ENCODE data around the gene RHEB.

Gene RHEB

DNA sequence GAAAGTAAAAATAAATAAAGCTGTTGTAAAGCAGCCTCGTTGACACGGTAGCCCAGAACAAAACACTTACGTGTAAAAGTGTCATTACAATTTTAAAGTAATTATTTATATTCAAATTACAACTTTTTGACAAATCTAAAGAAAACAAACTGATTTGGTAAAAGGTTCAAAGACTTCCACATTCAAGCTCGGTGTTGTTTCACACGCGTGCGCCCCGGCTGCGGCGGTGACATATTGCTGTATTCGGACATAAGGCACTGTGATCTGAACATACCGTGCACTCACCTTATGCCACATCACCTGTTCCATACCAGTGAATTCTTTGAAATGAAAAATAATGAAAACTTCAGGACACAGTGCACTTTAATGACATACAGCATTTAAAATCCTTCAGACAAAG is 36.9 kb upstream of the RHEB start:
- H3K4me3 ChIP-seq (ENCODE audit: low read depth, low read length): no peak overlapping the region
- TF ChIP-seq, protein P1, sequence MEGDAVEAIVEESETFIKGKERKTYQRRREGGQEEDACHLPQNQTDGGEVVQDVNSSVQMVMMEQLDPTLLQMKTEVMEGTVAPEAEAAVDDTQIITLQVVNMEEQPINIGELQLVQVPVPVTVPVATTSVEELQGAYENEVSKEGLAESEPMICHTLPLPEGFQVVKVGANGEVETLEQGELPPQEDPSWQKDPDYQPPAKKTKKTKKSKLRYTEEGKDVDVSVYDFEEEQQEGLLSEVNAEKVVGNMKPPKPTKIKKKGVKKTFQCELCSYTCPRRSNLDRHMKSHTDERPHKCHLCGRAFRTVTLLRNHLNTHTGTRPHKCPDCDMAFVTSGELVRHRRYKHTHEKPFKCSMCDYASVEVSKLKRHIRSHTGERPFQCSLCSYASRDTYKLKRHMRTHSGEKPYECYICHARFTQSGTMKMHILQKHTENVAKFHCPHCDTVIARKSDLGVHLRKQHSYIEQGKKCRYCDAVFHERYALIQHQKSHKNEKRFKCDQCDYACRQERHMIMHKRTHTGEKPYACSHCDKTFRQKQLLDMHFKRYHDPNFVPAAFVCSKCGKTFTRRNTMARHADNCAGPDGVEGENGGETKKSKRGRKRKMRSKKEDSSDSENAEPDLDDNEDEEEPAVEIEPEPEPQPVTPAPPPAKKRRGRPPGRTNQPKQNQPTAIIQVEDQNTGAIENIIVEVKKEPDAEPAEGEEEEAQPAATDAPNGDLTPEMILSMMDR (IDR thresholded peaks at IDR 0.05; ENCODE audit: borderline replicate concordance, insufficient read depth, low read depth, low read length): no peak

DNA sequence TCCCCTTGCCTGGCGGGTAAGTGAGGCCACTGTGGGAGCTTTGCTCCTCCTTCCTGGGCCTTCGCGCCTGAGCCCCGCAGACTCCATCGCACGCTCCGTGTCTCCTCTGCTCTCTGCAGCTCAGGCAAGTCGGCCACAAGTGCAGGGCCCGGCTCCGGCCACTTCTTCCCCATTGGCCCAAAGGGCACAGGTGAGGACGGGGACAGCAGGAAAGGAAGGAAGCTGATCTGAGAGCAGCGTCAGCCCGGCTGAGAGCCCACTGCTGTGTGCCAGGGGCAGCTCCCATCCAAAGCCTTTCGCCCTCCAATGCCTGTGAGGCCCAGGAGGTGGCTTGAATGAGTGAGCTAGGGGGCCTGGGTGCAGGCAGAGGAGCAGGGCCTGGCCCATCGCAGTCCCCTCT is 33.7 kb upstream of the RHEB start:
- no peak overlapping the region for H3K4me3 ChIP-seq (ENCODE audit: low read depth, low read length)
- TF ChIP-seq, protein P1 (IDR thresholded peaks at IDR 0.05; ENCODE audit: borderline replicate concordance, insufficient read depth, low read depth, low read length): no peak

DNA sequence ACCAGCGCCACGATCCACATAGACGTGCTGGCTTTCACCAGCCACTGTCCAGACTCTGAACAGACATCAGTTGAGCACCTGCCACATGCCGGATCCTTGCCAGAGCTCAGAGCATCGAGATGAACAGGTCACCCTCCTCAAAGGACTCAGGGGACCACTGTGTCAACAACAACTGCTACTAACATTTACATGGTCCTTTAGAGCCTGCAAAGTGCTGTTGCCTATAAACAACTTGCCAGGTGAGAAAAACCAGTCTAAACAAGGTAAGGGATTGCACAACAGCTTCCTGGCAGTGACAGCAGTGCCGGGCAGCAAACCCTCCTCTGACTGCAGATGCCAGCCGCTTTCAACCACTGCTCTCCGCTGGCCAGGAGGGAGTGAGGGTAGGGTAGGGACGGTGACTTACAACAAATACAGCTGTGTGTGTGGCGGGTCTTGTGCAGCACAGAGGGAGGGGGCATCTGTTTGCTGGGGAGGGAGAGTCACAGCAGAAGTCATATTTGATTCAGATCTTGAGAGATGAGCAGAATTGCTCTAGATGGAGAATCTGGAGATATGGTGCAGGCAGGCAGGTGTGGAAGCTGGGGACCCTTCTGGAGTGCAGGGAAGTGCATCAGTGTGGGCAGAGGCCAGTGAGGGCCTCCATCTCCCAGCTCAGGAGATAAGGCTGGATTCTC is 32.8 kb upstream of the RHEB start:
- TF ChIP-seq, protein P1 (IDR thresholded peaks at IDR 0.05; ENCODE audit: borderline replicate concordance, insufficient read depth, low read depth, low read length): no peak
- H3K4me3 ChIP-seq (ENCODE audit: low read depth, low read length): no peak overlapping the region

DNA sequence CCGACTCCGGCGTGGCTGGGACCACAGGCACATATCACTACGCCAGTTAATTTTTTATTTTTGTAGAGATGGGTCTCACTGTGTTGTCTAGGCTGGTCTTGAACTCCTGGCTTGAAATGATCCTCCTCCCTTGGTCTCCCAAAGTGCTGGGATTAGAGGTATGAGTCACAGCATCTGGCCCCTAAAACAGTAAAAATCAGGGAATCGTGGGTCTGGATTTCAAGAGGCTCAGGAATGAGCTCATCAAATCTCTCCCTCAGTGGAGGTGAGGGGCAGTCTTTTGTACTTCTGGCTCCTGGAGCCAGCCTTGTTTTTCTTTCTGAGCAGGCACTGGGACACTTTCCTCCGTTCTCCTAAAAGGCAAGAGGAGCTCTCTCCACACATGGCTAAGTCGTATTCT is 32.1 kb upstream of the RHEB start:
- TF ChIP-seq, protein P1 (IDR thresholded peaks at IDR 0.05; ENCODE audit: borderline replicate concordance, insufficient read depth, low read depth, low read length): no peak
- H3K4me3 ChIP-seq (ENCODE audit: low read depth, low read length): no peak overlapping the region

DNA sequence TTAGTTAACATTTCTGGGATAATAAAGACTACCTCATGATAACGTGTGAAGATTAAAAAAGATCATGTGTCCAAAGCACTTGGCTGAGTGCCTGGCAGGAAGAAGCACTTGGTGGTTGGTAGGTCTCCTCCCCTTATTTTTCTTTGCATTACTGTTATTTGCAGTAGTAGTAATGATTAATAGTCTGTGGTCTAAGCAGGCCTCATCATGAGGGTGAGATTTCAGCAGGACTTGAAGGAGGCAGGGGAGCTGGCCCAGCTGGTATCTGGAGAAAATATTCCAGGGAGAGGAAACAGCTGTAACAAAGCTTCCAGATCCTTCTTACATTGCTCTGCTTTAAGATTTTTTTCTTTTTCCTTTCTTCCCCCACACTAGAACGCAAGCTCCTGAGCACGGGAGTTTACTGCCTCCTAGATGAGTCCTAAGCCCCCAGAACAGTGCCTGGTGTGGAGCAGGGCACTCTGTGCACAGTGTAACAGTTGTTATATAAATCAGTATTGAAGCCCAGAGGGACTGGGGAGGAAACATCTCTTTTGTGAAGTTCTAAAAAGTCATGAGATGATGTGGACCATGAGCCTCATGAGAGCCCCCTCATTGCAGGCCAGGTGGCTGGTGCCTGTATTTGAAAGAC is 31.1 kb upstream of the RHEB start:
- TF ChIP-seq, protein P1 (IDR thresholded peaks at IDR 0.05; ENCODE audit: borderline replicate concordance, insufficient read depth, low read depth, low read length): no peak
- no peak overlapping the region for H3K4me3 ChIP-seq (ENCODE audit: low read depth, low read length)

DNA sequence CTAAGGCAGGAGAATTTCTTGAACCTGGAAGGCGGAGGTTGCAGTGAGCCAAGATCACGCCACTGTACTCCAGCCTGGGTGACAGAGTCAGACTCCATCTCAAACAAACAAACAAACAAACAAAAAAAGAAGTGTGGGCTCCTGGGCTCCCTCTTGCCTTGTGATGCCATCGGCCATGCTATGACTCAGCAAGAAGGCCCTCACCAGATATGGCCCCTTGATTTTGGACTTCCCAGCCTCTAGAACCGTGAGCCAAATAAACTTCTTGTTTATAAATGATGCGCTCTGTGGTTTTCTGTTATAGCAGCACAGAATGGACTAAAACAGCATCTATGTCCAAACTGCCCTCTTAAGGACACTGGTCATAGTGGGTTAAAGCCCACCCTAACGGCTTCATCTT is 29.9 kb upstream of the RHEB start:
- TF ChIP-seq, protein P1 (IDR thresholded peaks at IDR 0.05; ENCODE audit: borderline replicate concordance, insufficient read depth, low read depth, low read length): no peak
- H3K4me3 ChIP-seq (ENCODE audit: low read depth, low read length): no peak overlapping the region

DNA sequence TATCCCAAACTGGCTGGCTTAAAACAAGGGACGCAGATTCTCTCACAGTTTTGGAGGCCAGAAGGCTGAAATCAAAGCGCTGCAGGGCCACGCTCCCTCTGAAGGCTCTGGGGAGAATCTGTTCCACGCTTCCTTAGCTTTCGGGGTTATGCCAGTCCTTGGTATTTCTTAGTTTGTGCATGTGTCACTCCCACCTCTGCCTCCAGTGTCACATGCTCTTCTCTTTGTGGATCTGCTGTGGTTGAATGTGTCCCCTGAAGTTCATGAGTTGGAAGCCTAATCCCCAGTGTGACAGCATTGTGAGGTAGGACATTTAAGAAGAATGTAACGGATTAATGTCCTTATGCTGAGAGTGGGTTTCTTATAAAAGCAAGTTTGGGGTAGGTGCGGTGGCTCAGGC is 29.4 kb upstream of the RHEB start:
- TF ChIP-seq, protein P1 (IDR thresholded peaks at IDR 0.05; ENCODE audit: borderline replicate concordance, insufficient read depth, low read depth, low read length): no peak
- no peak overlapping the region for H3K4me3 ChIP-seq (ENCODE audit: low read depth, low read length)
